IMR-90 (cell line): ENCODE measurements around the gene PGF. TPM values are rescaled to one million over a fixed set of nuclear protein-coding genes. Genes with fewer than 3 reads are reported as not detected.

ENCODE experiments used
- ATAC-seq: fragments of 200-7000 bp; cut with Tn5 transposase; 2 replicates; pipeline ENCODE4 v1.9.1; 2020; ENCODE audit warnings: low read depth, mild to moderate bottlenecking, moderate library complexity
- BruUV-seq: library from RNA; stranded (reverse); fragments of 400-500 nt; replicated peaks from 2 replicates; lab custom pipeline; 2021; lab: Mats Ljungman, UMichigan
- CTCF ChIA-PET: fragments of 300-600 bp; formaldehyde crosslinking; extraction: SDS; loops from one replicate; lab custom pipeline; 2021; ENCODE audit warnings: antibody characterized with exemption; lab: Yijun Ruan, JAX
- POLR2A ChIA-PET: fragments of 300-600 bp; sonication (Branson Sonifier 250); formaldehyde crosslinking; loops from one replicate; lab custom pipeline; 2022; ENCODE audit warnings: antibody characterized with exemption; ENCODE audit not compliant: unreplicated experiment; lab: Charles Lee
- DNase-seq: peaks from one replicate; pipeline ENCODE4 v3.0.0; 2013
- H2AFZ ChIP-seq: replicated peaks from 2 replicates; pipeline ENCODE3; 2013; ENCODE audit warnings: low read length, mild to moderate bottlenecking; ENCODE audit not compliant: poor library complexity
- H2AK5ac ChIP-seq: 2 replicates; pipeline ENCODE4 v1.6.1; 2013; ENCODE audit warnings: low read depth, low read length, inconsistent platforms
- H2AK9ac ChIP-seq: replicated peaks from 2 replicates; pipeline ENCODE3; 2013; ENCODE audit warnings: mild to moderate bottlenecking, low read depth, low read length, moderate library complexity; ENCODE audit not compliant: poor library complexity
- H2BK120ac ChIP-seq: 2 replicates; pipeline ENCODE4 v1.6.1; 2013; ENCODE audit warnings: low read depth, low read length, inconsistent platforms
- H2BK15ac ChIP-seq: 3 replicates; pipeline ENCODE4 v1.6.1; 2013; ENCODE audit warnings: low read depth, low read length, inconsistent platforms
- H2BK20ac ChIP-seq: 2 replicates; pipeline ENCODE4 v1.6.1; 2013; ENCODE audit warnings: low read depth, mild to moderate bottlenecking, inconsistent platforms, low read length, moderate library complexity
- H2BK5ac ChIP-seq: 2 replicates; pipeline ENCODE4 v1.6.1; 2013; ENCODE audit warnings: mild to moderate bottlenecking, low read depth, low read length, inconsistent platforms; ENCODE audit not compliant: poor library complexity, severe bottlenecking
- H3K14ac ChIP-seq: replicated peaks from 2 replicates; pipeline ENCODE4 v1.6.1; 2013; ENCODE audit warnings: low read depth, low read length, inconsistent platforms
- H3K18ac ChIP-seq: 2 replicates; pipeline ENCODE4 v1.6.1; 2013; ENCODE audit warnings: low read depth, low read length, control low read depth
- H3K23ac ChIP-seq: 2 replicates; pipeline ENCODE4 v1.6.1; 2013; ENCODE audit warnings: low read depth, low read length, inconsistent platforms
- H3K27ac ChIP-seq: 2 replicates; pipeline ENCODE4 v1.5.1; 2013; ENCODE audit warnings: mild to moderate bottlenecking, control low read depth, low read length; ENCODE audit not compliant: insufficient read depth
- H3K27me3 ChIP-seq: 2 replicates; pipeline ENCODE4 v1.6.1; 2013; ENCODE audit warnings: low read length; ENCODE audit not compliant: control insufficient read depth, insufficient read depth
- H3K36me3 ChIP-seq: 2 replicates; pipeline ENCODE4 v1.6.1; 2013; ENCODE audit warnings: low read length, mixed read lengths; ENCODE audit not compliant: control insufficient read depth, insufficient read depth
- H3K4ac ChIP-seq: 2 replicates; pipeline ENCODE4 v1.6.1; 2013; ENCODE audit warnings: low read depth, low read length, inconsistent platforms
- H3K4me1 ChIP-seq: 2 replicates; pipeline ENCODE4 v1.6.1; 2013; ENCODE audit warnings: low read length, mixed read lengths; ENCODE audit not compliant: control insufficient read depth, insufficient read depth
- H3K4me2 ChIP-seq: 2 replicates; pipeline ENCODE4 v1.6.1; 2013; ENCODE audit warnings: low read depth, mild to moderate bottlenecking, control low read depth, low read length, moderate library complexity
- H3K4me3 ChIP-seq: 2 replicates; pipeline ENCODE4 v1.5.1; 2013; ENCODE audit warnings: low read depth, mild to moderate bottlenecking, control low read depth, low read length, moderate library complexity; ENCODE audit not compliant: insufficient read depth
- H3K56ac ChIP-seq: 2 replicates; pipeline ENCODE4 v1.6.1; 2013; ENCODE audit warnings: low read length, inconsistent platforms; ENCODE audit not compliant: insufficient read depth; ENCODE audit errors: extremely low read depth
- H3K79me1 ChIP-seq, 2 experiments: 2 replicates each; pipeline ENCODE4 v1.6.1; 2013; ENCODE audit warnings: low read length in 2 of 2, inconsistent platforms in 1 of 2, low read depth in 1 of 2
- H3K9ac ChIP-seq: 2 replicates; pipeline ENCODE4 v1.6.1; 2013; ENCODE audit warnings: low read depth, low read length, control low read depth
- H3K9me1 ChIP-seq: 2 replicates; pipeline ENCODE4 v1.6.1; 2013; ENCODE audit warnings: low read length, inconsistent platforms; ENCODE audit not compliant: insufficient read depth
- H3K9me3 ChIP-seq: 2 replicates; pipeline ENCODE4 v1.6.1; 2013; ENCODE audit warnings: low read length; ENCODE audit not compliant: control insufficient read depth, insufficient read depth
- H4K20me1 ChIP-seq: 2 replicates; pipeline ENCODE4 v1.6.1; 2013; ENCODE audit warnings: low read length, inconsistent platforms; ENCODE audit not compliant: insufficient read depth
- H4K5ac ChIP-seq: 2 replicates; pipeline ENCODE4 v1.6.1; 2013; ENCODE audit warnings: mild to moderate bottlenecking, low read depth, low read length, control low read depth
- H4K8ac ChIP-seq, 2 experiments: 2 replicates each; pipeline ENCODE4 v1.6.1; 2013; ENCODE audit warnings: low read depth in 2 of 2, low read length in 2 of 2, control low read depth in 1 of 2, inconsistent platforms in 1 of 2
- H4K91ac ChIP-seq: 2 replicates; pipeline ENCODE4 v1.6.1; 2013; ENCODE audit warnings: low read depth, low read length, inconsistent platforms; ENCODE audit not compliant: insufficient read depth
- BHLHE40 ChIP-seq: fragments of 150-350 bp; IDR thresholded peaks from 2 replicates; pipeline ENCODE4 v1.6.1; 2016; ENCODE audit warnings: mild to moderate bottlenecking, low read depth, low read length
- CHD1 ChIP-seq: IDR thresholded peaks from 2 replicates; pipeline ENCODE4 v1.6.1; 2012; ENCODE audit warnings: low read depth, low read length, improper control_type of control experiment
- FOS ChIP-seq: fragments of 150-350 bp; IDR thresholded peaks from 2 replicates; pipeline ENCODE4 v1.6.1; 2016; ENCODE audit warnings: low read depth, low read length
- MAFK ChIP-seq: IDR thresholded peaks from 2 replicates; pipeline ENCODE4 v1.6.1; 2012; ENCODE audit warnings: low read depth, low read length, improper control_type of control experiment
- MAZ ChIP-seq: IDR thresholded peaks from 2 replicates; pipeline ENCODE4 v1.6.1; 2012; ENCODE audit warnings: low read depth, mild to moderate bottlenecking, low read length, improper control_type of control experiment, moderate library complexity, borderline replicate concordance
- MXI1 ChIP-seq: IDR thresholded peaks from 2 replicates; pipeline ENCODE4 v1.6.1; 2012; ENCODE audit warnings: low read depth, mild to moderate bottlenecking, low read length, moderate library complexity, borderline replicate concordance
- NFE2L2 ChIP-seq: fragments of 150-350 bp; IDR thresholded peaks from 2 replicates; pipeline ENCODE4 v1.6.1; 2016; ENCODE audit warnings: low read depth, mild to moderate bottlenecking, low read length
- POLR2A ChIP-seq: IDR thresholded peaks from 2 replicates; pipeline ENCODE4 v1.6.1; 2012; ENCODE audit warnings: mild to moderate bottlenecking, low read depth, low read length
- RCOR1 ChIP-seq: IDR thresholded peaks from 2 replicates; pipeline ENCODE4 v1.6.1; 2012; ENCODE audit warnings: mild to moderate bottlenecking, low read length, improper control_type of control experiment; ENCODE audit not compliant: insufficient replicate concordance
- RFX5 ChIP-seq: IDR thresholded peaks from 2 replicates; pipeline ENCODE4 v1.8.0; 2012; ENCODE audit warnings: low read depth, mild to moderate bottlenecking, low read length, moderate library complexity
- SMC3 ChIP-seq: fragments of 150-350 bp; IDR thresholded peaks from 2 replicates; pipeline ENCODE4 v1.6.1; 2016; ENCODE audit warnings: low read depth, mild to moderate bottlenecking, antibody characterized with exemption, low read length, moderate library complexity
- WGBS, 2 experiments: methylation state at CpG; one replicate each; pipeline versions ENCODE4 v1.1.5 to v1.1.7; 2013; ENCODE audit warnings: missing lambda C conversion rate in 2 of 2; ENCODE audit not compliant: insufficient read length in 1 of 2; ENCODE audit errors: extremely low coverage in 2 of 2; 5-methylcytosine and 5-hydroxymethylcytosine counted together
- dilution Hi-C: fragments of 300-500 bp; cut with HindIII; formaldehyde crosslinking; loops from one replicate; pipeline ENCODE4 v1.14.3; 2018; ENCODE audit warnings: low sequenced_read_pairs; ENCODE audit not compliant: unreplicated experiment
- in situ Hi-C: fragments of 300-500 bp; cut with MboI; formaldehyde crosslinking; loops from 3 replicates; pipeline ENCODE4 v1.14.3; 2019; ENCODE audit warnings: low sequenced_read_pairs, inconsistent platforms, mixed read lengths
- intact Hi-C: fragments of 100-400 bp; cut with micrococcal nuclease; formaldehyde crosslinking; loops from 2 replicates; pipeline ENCODE4 v1.10.0; 2022
- polyA plus RNA-seq, 3 experiments: library from polyadenylated mRNA; depleted of rRNA; stranded (reverse); fragments of >200 nt; gene quantifications; 2 replicates each; pipeline ENCODE4 v1.2.3, GENCODE V29; 2012; ENCODE audit warnings: low replicate concordance in 1 of 3
- total RNA-seq: library from RNA; depleted of rRNA; stranded (reverse); fragments of >200 nt; gene quantifications from 2 replicates; pipeline ENCODE4 v1.2.3, GENCODE V29; 2012
- TF ChIP-seq, protein P1 (sequence below): fragments of 150-350 bp; IDR thresholded peaks from 2 replicates; pipeline ENCODE4 v1.6.1; 2017; ENCODE audit warnings: mild to moderate bottlenecking, antibody characterized with exemption, low read length, low read depth
- TF ChIP-seq, protein P2 (sequence below): fragments of 150-350 bp; IDR thresholded peaks from 2 replicates; pipeline ENCODE4 v1.6.1; 2016; ENCODE audit warnings: low read depth, mild to moderate bottlenecking, low read length, moderate library complexity, borderline replicate concordance
- TF ChIP-seq, protein P3 (sequence below): conservative IDR thresholded peaks from 2 replicates; pipeline ENCODE4 v1.5.1; 2012; ENCODE audit warnings: mild to moderate bottlenecking, low read depth, low read length, improper control_type of control experiment

The PGF gene
- total and polyA plus RNA-seq, 2 of the 4 experiments (the other 2 are of a cell fraction): 0.36 to 0.39 TPM

DNA sequence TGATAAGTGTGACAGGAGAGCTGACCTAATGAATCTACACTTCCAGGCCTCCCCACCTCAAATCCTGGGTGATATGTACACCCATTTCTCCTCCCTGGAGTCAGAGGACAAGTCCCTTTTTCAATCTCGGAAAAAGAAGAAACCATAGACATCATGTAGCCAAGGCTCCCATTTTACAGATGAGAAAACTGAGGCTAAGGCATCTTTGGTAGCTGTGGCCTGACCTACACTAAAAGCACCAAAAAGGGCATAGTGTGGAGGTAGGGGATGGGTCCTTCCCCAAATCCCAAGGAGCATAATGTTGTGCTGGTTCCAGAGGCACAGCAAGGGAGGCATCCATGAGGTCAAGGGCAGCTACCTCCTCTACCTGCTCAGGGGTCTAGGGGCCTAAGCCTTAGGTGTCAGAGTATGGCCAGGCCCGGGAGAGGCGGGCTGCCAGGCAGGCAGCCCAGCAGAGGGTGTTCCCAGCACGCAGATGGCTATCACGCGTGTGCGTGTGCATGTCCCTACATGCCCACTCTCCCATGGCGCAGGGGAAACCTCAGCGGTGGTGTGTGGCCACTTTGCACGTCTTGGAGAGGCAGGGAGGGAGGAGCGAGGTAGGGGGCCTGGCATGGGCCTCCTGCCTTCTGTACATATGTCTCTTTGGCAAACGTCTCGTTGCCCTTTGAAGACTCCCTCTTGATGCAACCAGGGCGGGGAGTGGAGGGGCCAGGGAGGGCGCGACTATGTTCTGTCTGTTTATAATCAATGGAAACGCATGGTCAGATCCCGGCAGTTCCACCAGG is 2.5 kb downstream of the PGF start:
- no peak overlapping the region; the same call in 1 of the 2 replicates for H2AK5ac ChIP-seq
- no peak overlapping the region for H2BK5ac ChIP-seq
- WGBS, 2 experiments: 77% methylated on average over 3 of the region's 18 CpGs; no CpG with 5 or more reads in 1 of the 2 experiments
- H3K18ac ChIP-seq: no peak overlapping the region
- H4K20me1 ChIP-seq: no peaks in the 10 kb centered on the region
- H2AK9ac ChIP-seq: peak overlapping the region; percentile 87
- no peaks in the 10 kb centered on the region for H3K79me1 ChIP-seq
- H3K9me3 ChIP-seq: no peaks in the 10 kb centered on the region
- no TSS peak for BruUV-seq
- H3K56ac ChIP-seq: no peak overlapping the region
- CTCF ChIA-PET: no interaction called here
- H3K27ac ChIP-seq: no peak overlapping the region
- no peak overlapping the region for H3K4me3 ChIP-seq
- no peak for ATAC-seq
- H2AFZ ChIP-seq: peak overlapping the region; percentile 72
- 0 out of 2 replicates have a peak, but pooled peaks cover 6% of the 10 kb centered on the region for H3K9me1 ChIP-seq
- H3K4me2 ChIP-seq: no peak overlapping the region
- H3K9ac ChIP-seq: no peak overlapping the region
- no peak overlapping the region for H4K91ac ChIP-seq
- H3K27me3 ChIP-seq: peaks cover 17% of the 10 kb centered on the region
- 0 out of 2 replicates have a peak overlapping the region, but pooled peaks have one; percentile 45 for H3K23ac ChIP-seq
- no peak overlapping the region; a peak in 1 of 4 replicates for H4K8ac ChIP-seq
- H3K4ac ChIP-seq: no peak overlapping the region
- no peaks in the 10 kb centered on the region for H3K36me3 ChIP-seq
- H3K4me1 ChIP-seq: peaks cover 13% of the 10 kb centered on the region; the same call in 1 of the 2 replicates
- TF ChIP-seq CHD1 (no peak), MXI1 (no peak), MAFK (no peak), NFE2L2 (no peak), RCOR1 (no peak), RFX5 (no peak), FOS (no peak), SMC3 (no peak), BHLHE40 (no peak), MAZ (no peak), POLR2A (no peak)
- TF ChIP-seq, protein P1, sequence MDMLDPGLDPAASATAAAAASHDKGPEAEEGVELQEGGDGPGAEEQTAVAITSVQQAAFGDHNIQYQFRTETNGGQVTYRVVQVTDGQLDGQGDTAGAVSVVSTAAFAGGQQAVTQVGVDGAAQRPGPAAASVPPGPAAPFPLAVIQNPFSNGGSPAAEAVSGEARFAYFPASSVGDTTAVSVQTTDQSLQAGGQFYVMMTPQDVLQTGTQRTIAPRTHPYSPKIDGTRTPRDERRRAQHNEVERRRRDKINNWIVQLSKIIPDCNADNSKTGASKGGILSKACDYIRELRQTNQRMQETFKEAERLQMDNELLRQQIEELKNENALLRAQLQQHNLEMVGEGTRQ: no peak
- TF ChIP-seq, protein P2, sequence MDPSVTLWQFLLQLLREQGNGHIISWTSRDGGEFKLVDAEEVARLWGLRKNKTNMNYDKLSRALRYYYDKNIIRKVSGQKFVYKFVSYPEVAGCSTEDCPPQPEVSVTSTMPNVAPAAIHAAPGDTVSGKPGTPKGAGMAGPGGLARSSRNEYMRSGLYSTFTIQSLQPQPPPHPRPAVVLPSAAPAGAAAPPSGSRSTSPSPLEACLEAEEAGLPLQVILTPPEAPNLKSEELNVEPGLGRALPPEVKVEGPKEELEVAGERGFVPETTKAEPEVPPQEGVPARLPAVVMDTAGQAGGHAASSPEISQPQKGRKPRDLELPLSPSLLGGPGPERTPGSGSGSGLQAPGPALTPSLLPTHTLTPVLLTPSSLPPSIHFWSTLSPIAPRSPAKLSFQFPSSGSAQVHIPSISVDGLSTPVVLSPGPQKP: no peak
- TF ChIP-seq, protein P3, sequence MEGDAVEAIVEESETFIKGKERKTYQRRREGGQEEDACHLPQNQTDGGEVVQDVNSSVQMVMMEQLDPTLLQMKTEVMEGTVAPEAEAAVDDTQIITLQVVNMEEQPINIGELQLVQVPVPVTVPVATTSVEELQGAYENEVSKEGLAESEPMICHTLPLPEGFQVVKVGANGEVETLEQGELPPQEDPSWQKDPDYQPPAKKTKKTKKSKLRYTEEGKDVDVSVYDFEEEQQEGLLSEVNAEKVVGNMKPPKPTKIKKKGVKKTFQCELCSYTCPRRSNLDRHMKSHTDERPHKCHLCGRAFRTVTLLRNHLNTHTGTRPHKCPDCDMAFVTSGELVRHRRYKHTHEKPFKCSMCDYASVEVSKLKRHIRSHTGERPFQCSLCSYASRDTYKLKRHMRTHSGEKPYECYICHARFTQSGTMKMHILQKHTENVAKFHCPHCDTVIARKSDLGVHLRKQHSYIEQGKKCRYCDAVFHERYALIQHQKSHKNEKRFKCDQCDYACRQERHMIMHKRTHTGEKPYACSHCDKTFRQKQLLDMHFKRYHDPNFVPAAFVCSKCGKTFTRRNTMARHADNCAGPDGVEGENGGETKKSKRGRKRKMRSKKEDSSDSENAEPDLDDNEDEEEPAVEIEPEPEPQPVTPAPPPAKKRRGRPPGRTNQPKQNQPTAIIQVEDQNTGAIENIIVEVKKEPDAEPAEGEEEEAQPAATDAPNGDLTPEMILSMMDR: no peak
- intact Hi-C loops: no loop called here
- POLR2A ChIA-PET: interaction anchor here (1.0 kb wide), 1 partner anchor 11 kb away, joined by 3 read pairs; no protein-coding TSS in a partner anchor
- no peak overlapping the region for H2BK15ac ChIP-seq
- DNase-seq: no peak
- dilution Hi-C loops: no loop called here
- H2BK120ac ChIP-seq: no peak overlapping the region
- H2BK20ac ChIP-seq: no peak overlapping the region
- H4K5ac ChIP-seq: no peak overlapping the region
- 0 out of 2 replicates have a peak overlapping the region, but pooled peaks have one; percentile 62 for H3K14ac ChIP-seq
- in situ Hi-C loops: no loop called here
